ENCODE measurements around the gene GNAZ.
A peak's percentile ranks its signal among the peaks of the same experiment; 100 is the strongest.

Gene GNAZ

GRCh38 chr22:23110190-23110921 is 40.0 kb downstream of the GNAZ start:
- DNase-seq: no peak

GRCh38 chr22:23110922-23111527 is 40.7 kb downstream of the GNAZ start:
- no peak for DNase-seq

- no peak for DNase-seq
Measured at GRCh38 chr22:23112472-23113012, 42.2 kb downstream of the GNAZ start.

GRCh38 chr22:23113067-23113846 is 42.9 kb downstream of the GNAZ start:
- DNase-seq: no peak

GRCh38 chr22:23113847-23114720 is 43.8 kb downstream of the GNAZ start:
- DNase-seq: no peak

GRCh38 chr22:23114721-23115020 is 44.4 kb downstream of the GNAZ start:
- DNase-seq: no peak

- no peak for DNase-seq
Measured at GRCh38 chr22:23115369-23115768, 45.0 kb downstream of the GNAZ start.

- DNase-seq: no peak
Measured at GRCh38 chr22:23115825-23116494, 45.6 kb downstream of the GNAZ start.

GRCh38 chr22:23116506-23117263 is 46.4 kb downstream of the GNAZ start:
- DNase-seq: no peak

GRCh38 chr22:23117275-23117674 is 47.0 kb downstream of the GNAZ start:
- no peak for DNase-seq

- no peak for DNase-seq
Measured at GRCh38 chr22:23117891-23118646, 47.8 kb downstream of the GNAZ start.

- DNase-seq: no peak
Measured at GRCh38 chr22:23118647-23119493, 48.6 kb downstream of the GNAZ start.

- DNase-seq: no peak
Measured at GRCh38 chr22:23119494-23120414, 49.4 kb downstream of the GNAZ start.

- DNase-seq: no peak
Measured at GRCh38 chr22:23120415-23120899, 50.1 kb downstream of the GNAZ start.

- DNase-seq: no peak
Measured at GRCh38 chr22:23121000-23121421, 50.7 kb downstream of the GNAZ start.

- DNase-seq: peak; percentile 64 to 82 (median 68)
Measured at GRCh38 chr22:23121424-23121823, 51.1 kb downstream of the GNAZ start.

GRCh38 chr22:23122216-23122957 is 52.1 kb downstream of the GNAZ start:
- DNase-seq: no peak

All from suppressor macrophage treated with lipopolysaccharide for 1 hour (primary cell).